Esophagus squamous epithelium (tissue), 5 donors: Measurements from ENCODE around the gene BAZ1A. TPM values are rescaled to one million over a fixed set of nuclear protein-coding genes. Genes with fewer than 3 reads are reported as not detected.

Experiments
- DNase-seq: peaks from one replicate; lab custom pipeline; 2025; lab: John Stamatoyannopoulos, UW
- H3K27ac ChIP-seq, 4 donors: fragments of 200-600 bp; sonication (generic); one replicate each; pipeline ENCODE4 v1.5.1; 2016 to 2019; ENCODE audit warnings: mild to moderate bottlenecking in 1 of 4
- H3K27me3 ChIP-seq, 4 donors: fragments of 200-600 bp; sonication (generic); 1 replicate in 3 of 4; 2 replicates in 1 of 4; pipeline versions ENCODE4 v1.5.1 to v1.6.0; 2017 to 2021; ENCODE audit warnings: antibody characterized with exemption in 1 of 4
- H3K36me3 ChIP-seq, 3 donors: fragments of 200-600 bp; sonication (generic); one replicate each; pipeline ENCODE4 v1.5.1; 2016 to 2019
- H3K4me1 ChIP-seq, 3 donors: fragments of 200-600 bp; sonication (generic); one replicate each; pipeline ENCODE4 v1.5.1; 2017 to 2019
- H3K4me3 ChIP-seq, 4 donors: fragments of 200-600 bp; sonication (generic); 1 replicate in 3 of 4; 2 replicates in 1 of 4; pipeline ENCODE4 v1.5.1; 2016 to 2019; ENCODE audit warnings: mild to moderate bottlenecking in 2 of 4, moderate library complexity in 1 of 4
- H3K9me3 ChIP-seq, 3 donors: fragments of 200-600 bp; sonication (generic); one replicate each; pipeline ENCODE4 v1.5.1; 2016 to 2019
- POLR2A ChIP-seq, 4 donors: fragments of 450-650 bp; IDR thresholded peaks; one replicate each; pipeline ENCODE4 v1.6.1; 2017; ENCODE audit warnings: antibody characterized with exemption in 4 of 4, mild to moderate bottlenecking in 4 of 4, moderate library complexity in 3 of 4
- WGBS, 2 donors: methylation state at CpG; one replicate each; pipeline ENCODE4 v1.1.5; 2018; 5-methylcytosine and 5-hydroxymethylcytosine counted together
- intact Hi-C: fragments of 100-400 bp; cut with DNase I; formaldehyde crosslinking; loops from one replicate; pipeline ENCODE4 v1.15.0; 2022
- total RNA-seq, 4 donors: library from RNA; depleted of rRNA; stranded (reverse); fragments of >200 nt; gene quantifications; one replicate each; pipeline ENCODE4 v1.1.0, GENCODE V29; 2016
- TF ChIP-seq, protein P1 (sequence below), 6 experiments: fragments of 450-650 bp in 4 of 6; fragments of 200-600 bp in 2 of 6; sonication (generic) in 2 of 6; IDR thresholded peaks; one replicate each; pipeline ENCODE4 v1.5.1; 2016 to 2019; ENCODE audit warnings: antibody characterized with exemption in 6 of 6, mild to moderate bottlenecking in 4 of 6, moderate library complexity in 4 of 6
- donor health status: DM: yes; HTN: yes; CAD: no.

The BAZ1A gene
- total RNA-seq, 4 donors from 2014 or later, result 19.1 to 57.5 (median 53.8) TPM

DNA sequence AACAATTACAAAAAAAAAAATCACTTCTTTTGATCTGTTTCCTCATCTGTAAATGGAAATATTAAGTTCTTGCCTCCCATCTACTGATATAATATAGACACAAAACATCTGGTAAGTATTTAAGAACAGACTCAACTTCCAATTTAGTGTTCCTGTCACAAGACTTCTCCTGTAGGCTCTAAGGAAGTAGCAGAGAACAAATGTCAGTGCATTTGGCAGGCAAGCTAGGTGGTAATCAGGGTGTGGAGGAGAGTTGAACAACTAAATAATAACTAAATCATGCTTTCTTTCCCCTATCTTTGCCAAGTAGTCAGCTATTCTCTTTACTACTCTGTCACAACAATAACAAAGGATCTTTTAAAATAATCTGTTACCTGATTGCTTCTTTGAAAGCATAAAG is 22.1 kb downstream of the BAZ1A start:
- Histone ChIP-seq H3K9me3 (no peaks in the 10 kb centered on the region), H3K36me3 (peaks cover 0 to 72% (median 0%) of the 10 kb centered on the region in 3 donors), H3K4me3 (no peak overlapping the region), H3K27me3 (no peaks in the 10 kb centered on the region), H3K27ac (no peak overlapping the region), H3K4me1 (no peaks in the 10 kb centered on the region)
- TF ChIP-seq, protein P1, sequence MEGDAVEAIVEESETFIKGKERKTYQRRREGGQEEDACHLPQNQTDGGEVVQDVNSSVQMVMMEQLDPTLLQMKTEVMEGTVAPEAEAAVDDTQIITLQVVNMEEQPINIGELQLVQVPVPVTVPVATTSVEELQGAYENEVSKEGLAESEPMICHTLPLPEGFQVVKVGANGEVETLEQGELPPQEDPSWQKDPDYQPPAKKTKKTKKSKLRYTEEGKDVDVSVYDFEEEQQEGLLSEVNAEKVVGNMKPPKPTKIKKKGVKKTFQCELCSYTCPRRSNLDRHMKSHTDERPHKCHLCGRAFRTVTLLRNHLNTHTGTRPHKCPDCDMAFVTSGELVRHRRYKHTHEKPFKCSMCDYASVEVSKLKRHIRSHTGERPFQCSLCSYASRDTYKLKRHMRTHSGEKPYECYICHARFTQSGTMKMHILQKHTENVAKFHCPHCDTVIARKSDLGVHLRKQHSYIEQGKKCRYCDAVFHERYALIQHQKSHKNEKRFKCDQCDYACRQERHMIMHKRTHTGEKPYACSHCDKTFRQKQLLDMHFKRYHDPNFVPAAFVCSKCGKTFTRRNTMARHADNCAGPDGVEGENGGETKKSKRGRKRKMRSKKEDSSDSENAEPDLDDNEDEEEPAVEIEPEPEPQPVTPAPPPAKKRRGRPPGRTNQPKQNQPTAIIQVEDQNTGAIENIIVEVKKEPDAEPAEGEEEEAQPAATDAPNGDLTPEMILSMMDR (IDR thresholded peaks at IDR 0.05), result no peak
- no peak for TF ChIP-seq POLR2A (IDR thresholded peaks at IDR 0.05)
- no peak for DNase-seq
- intact Hi-C loops, result no loop called here

DNA sequence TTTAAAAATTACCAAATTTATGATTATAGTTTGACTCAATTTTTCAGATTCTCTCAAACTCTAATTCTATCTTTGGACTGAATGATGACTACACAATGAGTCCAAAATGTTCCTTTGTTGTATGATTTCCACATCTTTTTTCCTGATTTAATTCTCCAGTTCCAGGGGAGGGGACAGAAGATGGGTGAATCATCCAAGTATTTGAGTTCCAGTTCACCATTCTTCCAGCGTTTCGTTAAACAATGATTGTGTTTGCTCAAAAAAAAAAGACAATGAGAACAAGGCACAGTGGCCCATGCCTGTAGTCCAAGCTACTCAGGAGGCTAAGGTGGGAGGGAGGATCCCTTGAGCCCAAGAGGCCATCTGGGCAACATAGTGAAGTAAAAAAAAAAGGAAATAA is 23.8 kb downstream of the BAZ1A start:
- H3K27me3 ChIP-seq, result no peaks in the 10 kb centered on the region
- TF ChIP-seq, protein P1 (IDR thresholded peaks at IDR 0.05), result no peak
- TF ChIP-seq POLR2A (IDR thresholded peaks at IDR 0.05), result no peak
- H3K4me3 ChIP-seq, result no peak overlapping the region
- H3K36me3 ChIP-seq, result peaks cover 0 to 57% (median 0%) of the 10 kb centered on the region in 3 donors
- no peaks in the 10 kb centered on the region for H3K9me3 ChIP-seq
- no peaks in the 10 kb centered on the region for H3K4me1 ChIP-seq
- WGBS, 2 donors, result 25 to 45% methylated on average over 2 of the region's 2 CpGs
- intact Hi-C loops, result no loop called here
- H3K27ac ChIP-seq, result no peak overlapping the region
- no peak for DNase-seq

GRCh38 chr14:34845869-34846268 is 29.3 kb downstream of the BAZ1A start:
- 67 to 100% methylated on average over 1 of the region's 1 CpG for WGBS, 2 donors
- H3K4me3 ChIP-seq, result no peak overlapping the region
- no peak for TF ChIP-seq POLR2A (IDR thresholded peaks at IDR 0.05)
- TF ChIP-seq, protein P1 (IDR thresholded peaks at IDR 0.05), result no peak
- intact Hi-C loops, result no loop called here
- H3K4me1 ChIP-seq, result peaks cover 4 to 27% (median 16%) of the 10 kb centered on the region in 3 donors
- no peaks in the 10 kb centered on the region for H3K27me3 ChIP-seq
- peaks cover 0 to 27% (median 0%) of the 10 kb centered on the region in 3 donors for H3K36me3 ChIP-seq
- DNase-seq, result no peak
- H3K9me3 ChIP-seq, result no peaks in the 10 kb centered on the region
- H3K27ac ChIP-seq, result no peak overlapping the region

GRCh38 chr14:34843011-34843554 is 32.1 kb downstream of the BAZ1A start:
- Histone ChIP-seq H3K36me3 (peaks cover 0 to 21% (median 0%) of the 10 kb centered on the region in 3 donors), H3K9me3 (no peaks in the 10 kb centered on the region), H3K4me3 (no peak overlapping the region), H3K27me3 (no peaks in the 10 kb centered on the region), H3K4me1 (peaks cover 4 to 27% (median 16%) of the 10 kb centered on the region in 3 donors), H3K27ac (peak overlapping the region; percentile 37 to 80 (median 51))
- WGBS, 2 donors, result 13 to 24% methylated on average over 3 of the region's 3 CpGs
- TF ChIP-seq, protein P1 (IDR thresholded peaks at IDR 0.05), result no peak
- TF ChIP-seq POLR2A (IDR thresholded peaks at IDR 0.05), result no peak
- intact Hi-C loops, result no loop called here
- DNase-seq, result no peak

DNA sequence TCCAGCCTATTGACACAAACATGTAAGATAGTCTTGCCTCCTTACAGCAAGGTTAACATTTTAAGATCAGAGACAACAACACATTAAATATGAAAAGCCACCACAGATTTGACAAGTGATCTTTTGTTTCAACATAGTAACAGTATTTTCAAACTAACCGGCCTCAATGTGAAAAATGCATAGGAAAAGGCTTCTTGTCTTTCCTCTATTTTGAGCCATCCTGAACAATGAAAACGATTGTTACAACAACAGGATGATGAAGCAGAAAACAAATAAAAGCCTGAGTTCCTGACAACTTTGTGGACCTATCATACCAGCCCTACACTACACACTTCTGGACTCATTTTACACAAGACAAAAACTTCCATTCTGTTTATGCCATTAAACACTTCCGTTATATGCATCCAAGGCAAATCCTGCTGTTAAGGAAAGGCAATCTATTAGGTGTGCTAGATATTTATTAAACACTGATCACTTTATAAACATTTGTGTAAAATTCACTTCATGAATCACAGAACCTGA is 37.3 kb downstream of the BAZ1A start:
- DNase-seq, result no peak
- no peaks in the 10 kb centered on the region for H3K9me3 ChIP-seq
- H3K4me1 ChIP-seq, result peaks cover 2 to 28% (median 11%) of the 10 kb centered on the region in 3 donors
- no peaks in the 10 kb centered on the region for H3K27me3 ChIP-seq
- intact Hi-C loops, result no loop called here
- TF ChIP-seq POLR2A (IDR thresholded peaks at IDR 0.05), result no peak
- TF ChIP-seq, protein P1 (IDR thresholded peaks at IDR 0.05), result no peak
- peaks cover 0 to 8% (median 0%) of the 10 kb centered on the region in 3 donors for H3K36me3 ChIP-seq
- no peak overlapping the region for H3K27ac ChIP-seq
- no peak overlapping the region for H3K4me3 ChIP-seq
- WGBS, 2 donors, result 62% methylated on average over 3 of the region's 3 CpGs
